ENCODE measurements around the gene MICAL2.

Gene MICAL2

DNA sequence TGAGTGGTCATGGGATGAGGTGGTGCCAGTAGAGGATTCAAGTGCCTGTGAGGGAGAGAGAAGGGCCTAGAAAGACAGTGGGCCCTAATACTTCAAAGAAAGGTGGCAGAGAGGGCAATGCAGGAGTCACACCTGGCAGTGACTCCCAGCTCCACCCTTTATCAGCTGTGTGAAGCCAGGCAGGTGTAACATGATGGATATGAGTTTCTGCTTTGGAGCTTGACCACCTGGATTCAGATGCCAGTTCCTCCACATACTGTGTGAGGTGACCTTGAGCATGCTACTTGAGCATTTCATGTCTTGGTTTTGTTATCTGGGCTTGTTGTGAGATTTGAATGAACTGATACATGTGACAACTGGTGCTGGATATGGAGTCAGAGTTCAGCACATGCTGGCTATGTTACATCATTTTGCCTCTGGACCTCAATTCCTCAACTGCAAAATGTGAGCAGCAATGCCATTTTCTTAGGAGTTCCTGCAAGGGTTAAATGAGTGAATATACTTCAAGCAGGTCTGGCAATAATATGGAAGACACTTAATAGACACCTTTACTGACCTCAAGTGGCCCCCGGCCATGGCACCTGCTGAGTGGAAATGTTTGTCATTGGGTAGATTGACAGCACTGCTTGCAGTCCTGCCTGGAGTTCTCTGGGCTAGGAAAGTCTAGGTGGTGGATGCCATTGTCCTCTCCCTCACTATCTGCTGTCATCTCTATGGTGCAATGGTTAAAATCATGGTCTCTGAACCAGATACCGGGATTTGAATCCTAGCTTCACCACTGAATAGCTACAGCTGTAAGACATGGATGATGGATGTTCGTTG is 83.3 kb downstream of the MICAL2 start:
- no peak for DNase-seq

DNA sequence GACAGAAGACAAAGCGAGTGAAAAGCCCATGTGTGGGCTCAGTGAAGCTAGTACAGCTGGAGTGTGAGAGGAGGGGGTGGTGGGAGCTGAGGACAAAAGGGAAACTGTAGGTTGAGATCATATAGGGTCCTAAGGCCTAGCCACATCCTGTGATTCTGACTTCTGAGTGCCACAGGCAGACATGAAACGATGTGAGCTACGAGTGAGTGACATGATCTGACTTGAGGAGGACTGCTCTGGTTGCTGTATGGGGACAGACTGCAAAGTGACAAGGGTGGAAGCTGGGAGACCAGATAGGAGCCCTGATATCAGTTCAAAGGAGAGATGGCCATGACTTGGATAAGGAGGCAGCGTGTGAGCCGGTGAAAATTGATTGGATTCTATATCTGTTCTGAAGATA is 85.4 kb downstream of the MICAL2 start:
- DNase-seq = peak; percentile 24

DNA sequence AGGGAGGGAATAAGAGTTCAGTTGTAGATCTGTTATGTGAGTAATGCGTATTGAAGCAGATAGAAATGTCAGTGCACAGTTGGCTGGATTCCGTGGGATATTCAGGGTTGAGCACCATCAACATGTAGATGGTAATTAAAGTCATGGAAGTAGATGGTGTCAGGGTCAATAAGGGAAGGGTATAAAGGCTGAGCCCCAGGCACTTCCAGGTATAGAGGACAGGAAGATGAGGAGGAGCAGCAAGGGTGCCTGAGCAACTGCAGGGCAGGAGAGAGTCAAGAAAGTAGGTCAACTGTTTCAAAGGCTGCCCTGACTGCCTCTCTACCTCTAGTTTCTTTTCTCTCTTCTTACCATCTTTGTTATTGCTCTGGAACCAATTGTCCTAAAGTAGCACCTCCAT is 85.9 kb downstream of the MICAL2 start:
- DNase-seq = no peak

DNA sequence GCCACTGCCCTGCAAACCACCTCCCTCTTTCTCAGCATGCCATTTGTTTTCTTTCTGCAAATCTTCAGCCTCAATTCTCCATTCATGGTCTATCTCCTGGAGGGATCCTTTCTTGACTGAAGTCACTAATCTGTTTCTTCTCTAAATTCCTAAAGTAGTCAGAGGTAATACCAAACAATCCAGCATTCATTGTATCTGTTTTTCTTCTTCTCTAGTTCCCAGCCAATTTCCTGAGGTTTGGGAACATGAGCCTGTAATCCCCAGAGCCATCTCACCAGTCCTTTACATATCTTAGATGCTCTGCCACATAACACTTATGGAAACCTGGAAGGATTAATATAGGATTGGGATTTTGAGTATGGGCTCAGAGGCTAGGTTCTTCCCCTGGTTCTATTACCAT is 86.5 kb downstream of the MICAL2 start:
- DNase-seq = no peak

DNA sequence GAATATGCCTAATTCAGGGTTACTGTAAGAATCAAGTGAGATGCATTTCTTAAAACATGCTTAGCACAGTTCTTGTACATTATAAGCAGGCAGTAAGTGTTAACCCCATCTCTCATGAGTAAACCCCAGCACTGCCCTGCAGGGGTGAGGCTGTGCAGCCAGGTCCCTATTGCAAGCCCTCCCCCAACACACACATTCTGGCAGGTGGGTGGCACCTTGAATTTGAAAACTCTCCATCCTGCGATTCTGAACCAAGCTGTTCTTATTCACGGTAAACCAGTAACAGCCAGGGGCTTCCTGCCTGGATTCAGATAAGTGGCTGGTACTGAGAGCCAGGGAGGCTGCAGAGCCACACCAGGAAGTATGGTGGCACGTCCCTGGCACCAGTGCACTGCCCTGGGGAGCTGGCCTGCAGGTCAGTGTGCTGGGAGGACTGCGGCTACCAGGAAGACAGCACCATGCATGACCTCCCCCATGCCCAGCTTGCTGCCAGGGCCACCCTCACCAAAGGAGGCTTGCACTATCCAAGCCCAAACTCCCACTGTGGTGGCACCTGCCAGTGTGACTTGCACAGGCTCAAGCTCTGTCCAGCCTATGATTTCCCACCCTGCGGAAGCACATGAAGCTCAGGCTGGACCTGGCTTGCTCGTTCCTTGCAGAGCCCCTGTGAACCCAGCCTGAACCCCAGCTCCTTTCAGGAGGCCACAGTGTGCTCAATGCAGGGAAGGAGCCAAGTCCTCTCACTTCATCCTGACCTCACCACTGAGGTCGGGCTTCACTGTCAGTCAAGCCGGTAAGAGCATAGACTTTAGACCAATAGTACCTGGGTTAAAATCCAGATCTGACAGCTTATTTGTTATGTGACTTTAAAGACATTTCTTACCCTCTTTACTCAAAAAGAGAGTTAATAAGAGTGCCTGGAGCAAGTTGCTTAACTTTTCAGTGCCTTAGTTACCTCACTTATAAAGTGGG is 88.1 kb downstream of the MICAL2 start:
- no peak for DNase-seq

DNA sequence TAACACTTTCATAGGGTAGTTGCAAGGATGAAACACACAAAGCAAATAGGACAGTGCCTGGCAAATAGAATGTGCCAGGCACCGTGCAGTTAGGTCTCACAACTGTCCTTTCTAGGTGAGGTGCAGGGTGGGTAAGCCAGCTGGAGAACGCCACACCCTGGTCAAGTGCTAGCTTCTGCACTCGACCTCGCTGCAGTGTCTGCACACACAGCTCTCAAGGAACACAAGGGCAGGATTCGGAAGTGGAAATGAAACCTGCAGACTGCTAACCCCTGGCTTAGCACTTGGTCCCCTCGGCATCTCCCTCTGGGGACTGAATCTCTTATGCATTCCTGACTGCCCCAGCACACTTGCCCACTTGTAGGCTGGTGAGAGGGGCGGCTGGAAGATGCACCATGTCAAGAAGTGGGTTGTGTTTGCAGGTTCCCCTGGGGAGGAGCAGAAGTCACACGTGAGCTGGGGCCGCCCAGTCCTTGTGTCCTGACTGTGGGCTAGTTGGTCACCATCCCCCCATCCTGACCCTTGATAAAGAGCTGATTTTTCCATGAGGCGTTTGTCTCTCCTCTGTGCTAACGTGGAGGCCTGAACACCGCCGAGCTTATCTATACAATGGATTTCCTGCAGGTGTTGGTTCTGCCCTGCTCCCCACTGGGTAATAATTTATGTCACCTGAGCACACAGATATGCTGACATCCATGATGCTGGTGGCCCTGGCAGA is 89.0 kb downstream of the MICAL2 start:
- DNase-seq = no peak

DNA sequence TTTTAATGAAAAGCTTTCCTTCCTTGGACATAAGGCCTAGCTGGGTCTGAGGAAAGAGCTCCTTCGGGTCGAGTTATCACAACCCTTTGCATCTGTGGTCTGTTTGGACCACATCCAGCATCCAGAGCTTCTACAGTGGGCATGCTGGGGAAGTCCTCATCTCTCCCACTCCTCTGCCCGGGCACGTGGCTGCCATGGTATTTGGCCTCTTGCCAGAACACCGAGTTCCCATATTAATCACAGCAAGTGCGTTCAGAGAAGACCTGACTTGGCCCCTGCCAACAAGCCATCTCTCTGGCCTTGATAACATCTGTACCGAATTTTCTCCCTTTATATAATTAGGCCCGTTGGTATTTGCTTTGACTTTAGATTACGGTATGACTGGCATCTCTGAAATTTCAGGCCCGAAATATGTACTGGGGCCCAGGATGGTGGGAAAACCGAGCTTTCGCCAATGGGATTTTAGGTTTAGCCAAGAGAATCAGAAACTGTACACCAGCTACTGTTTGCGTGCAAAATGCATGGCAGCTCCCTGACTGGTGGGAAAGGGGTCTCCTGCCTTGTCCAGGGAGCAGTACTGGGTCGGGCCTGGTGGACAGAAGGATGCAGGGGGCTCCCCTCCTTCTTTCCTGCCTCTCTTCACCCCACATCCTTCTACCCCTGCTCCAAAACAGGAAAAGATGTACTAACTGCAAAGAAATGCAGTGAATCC is 90.0 kb downstream of the MICAL2 start:
- peak; percentile 82 for DNase-seq

DNA sequence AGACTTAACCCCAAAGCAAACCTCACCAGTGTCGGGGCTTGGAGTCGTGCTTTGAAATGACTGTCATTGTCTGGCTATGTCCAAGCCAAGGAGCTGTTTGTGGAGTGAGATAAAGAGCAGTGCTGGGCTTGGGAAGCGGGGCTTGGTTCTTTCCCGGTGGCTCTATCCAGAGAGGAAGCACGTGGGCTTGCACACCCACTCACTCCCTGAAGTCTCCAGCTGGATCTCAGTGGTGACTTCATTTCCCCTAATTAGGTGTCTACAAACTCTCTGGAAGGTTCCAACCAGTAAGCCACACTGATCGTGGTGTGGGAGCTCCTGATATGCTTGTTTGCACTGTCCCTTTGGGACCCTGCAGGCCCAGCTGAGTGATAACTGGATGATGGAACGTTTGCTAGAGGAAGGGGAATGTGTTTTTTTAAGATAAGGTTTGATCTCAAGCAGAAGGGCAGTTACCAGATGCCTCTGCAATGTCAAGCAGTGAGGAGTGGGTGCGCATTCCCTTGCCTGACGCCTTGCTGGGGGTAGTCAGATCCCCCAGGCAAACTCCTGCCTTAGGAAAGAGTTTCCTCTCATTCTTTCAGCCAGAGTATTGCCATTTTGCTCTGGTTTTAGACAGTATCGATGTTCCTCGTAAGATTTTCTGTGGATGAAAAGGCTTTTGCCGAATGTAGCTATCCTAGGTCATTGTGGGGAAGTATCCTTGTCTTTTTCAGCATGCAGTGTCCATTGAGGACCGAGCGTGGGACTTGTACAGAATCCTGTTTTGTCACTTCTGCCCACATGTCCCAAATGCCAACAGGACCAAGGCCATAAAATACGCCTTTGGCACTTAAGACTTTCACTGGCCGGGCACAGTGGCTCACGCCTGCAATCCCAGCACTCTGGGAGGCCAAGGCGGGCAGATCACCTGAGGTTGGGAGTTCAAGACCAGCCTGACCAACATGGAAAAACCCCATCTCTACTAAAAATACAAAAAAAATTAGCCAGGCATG is 90.9 kb downstream of the MICAL2 start:
- peak; percentile 99 for DNase-seq

DNA sequence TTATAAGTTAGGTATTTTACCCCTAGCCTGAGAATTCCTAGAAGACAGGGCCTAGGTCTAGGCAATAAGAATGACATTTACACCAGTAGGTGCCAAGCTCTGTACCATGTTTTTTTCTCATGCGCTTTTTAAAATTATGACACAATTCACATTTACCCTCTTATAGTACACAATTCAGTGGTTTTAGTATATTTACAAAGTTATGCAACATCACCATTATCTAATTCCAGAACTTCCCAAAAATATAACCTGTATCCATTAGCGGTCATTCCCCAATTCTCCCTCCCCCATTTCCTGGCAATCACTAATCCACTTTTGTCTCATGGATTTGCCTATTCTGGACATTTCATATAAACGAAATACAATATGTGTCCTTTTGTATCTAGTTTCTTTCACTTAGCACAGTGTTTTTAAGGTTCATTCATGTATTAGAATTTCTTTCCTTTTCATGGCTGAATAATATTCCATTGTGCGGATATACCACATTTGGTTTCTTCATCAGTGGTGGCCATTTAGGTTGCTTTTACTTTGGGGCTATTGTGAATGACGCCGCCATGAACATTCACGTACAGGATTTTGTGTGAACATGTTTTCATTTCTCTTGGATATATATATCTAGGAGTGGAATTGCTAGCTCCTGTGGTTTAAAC is 92.4 kb downstream of the MICAL2 start:
- no peak for DNase-seq

DNA sequence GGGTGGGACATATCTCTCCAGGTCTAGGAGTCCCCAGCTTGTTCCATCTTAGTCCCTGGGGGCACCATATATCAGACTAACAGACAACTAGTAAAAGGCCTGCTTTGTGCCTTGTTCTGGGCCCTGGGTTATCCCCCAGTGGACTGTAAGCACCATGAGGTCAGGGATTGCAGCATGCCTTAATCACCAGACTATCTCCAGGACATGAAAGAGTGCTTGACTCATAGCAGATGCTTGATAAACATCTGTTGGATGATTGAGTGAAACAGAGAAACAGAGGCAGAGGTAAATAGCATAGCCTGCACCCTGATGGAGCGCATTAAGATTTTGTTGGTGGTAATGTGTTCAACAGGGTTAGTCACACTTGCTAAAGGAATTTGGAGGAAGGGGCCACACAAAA is 94.1 kb downstream of the MICAL2 start:
- DNase-seq = no peak

DNA sequence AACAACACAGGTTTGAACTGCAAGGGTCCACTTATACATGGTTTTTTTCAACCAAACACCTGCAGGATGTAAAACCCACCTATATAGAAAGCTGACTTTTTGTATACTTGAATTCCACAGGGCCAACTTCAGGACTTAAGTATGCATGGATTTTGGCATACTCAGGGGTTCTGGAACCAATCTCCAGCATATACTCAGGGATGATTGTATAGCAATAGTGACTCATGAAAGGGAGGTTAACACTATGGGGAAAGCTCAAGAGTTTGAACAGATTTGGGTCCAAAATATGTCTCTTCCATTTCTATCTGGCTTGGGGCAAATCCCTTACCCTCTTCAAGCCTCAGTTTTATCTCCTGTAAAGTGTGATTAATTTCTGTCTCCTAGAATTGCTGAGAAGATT is 94.9 kb downstream of the MICAL2 start:
- no peak for DNase-seq

DNA sequence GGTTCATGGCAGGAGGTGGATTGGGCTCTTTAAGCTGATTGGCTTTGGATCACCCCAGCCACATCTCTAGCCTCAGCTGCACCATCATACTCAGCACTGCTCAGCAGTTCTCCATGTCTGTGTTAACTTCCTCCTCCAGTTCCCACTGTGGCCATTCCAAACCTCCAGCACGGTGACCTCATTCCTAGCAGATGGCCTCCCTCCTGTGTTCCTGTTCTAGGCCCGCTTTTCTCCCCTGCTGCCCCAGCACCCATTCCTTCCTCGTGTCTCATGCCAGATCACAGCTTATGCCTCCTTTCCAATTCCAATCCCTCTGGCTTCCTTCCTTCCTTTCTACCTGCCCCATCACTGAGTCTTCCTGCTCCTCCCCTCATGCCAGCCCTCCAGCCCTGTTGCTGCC is 96.1 kb downstream of the MICAL2 start:
- no peak for DNase-seq

DNA sequence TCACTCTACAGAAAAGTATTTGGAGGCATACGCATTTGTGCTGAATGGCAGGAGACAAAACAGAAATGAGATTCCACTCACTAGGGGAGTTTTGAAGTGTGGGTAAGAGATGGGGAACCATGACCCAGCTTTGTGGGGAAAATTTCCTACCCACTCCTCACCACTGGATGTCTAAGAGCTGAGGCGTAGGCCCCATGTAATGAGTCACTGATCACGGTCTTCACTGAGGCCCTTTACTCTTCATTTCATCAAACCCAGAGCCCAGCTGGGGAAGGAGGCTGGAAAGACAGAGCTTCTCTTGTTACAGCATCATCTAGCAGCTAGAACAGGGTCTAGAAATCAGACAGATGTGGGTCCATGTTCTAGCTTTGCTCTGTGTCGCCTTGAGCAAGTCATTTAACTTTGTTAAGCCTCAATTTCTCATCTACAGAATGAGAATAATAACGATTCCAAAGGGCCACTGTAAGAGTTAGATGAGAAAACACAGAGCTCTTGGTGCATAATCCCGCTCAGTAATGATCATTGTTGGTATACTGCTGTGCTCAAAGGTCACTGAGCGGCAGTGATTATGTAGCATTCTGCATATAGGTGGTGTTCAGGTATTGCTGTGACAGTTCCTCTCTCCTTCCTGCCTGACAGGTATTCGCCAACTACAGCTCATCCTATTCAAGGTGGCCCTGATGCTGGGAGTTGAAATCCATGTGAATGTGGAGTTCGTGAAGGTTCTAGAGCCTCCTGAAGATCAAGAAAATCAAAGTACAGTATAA is 97.2 kb downstream of the MICAL2 start:
- DNase-seq = no peak

DNA sequence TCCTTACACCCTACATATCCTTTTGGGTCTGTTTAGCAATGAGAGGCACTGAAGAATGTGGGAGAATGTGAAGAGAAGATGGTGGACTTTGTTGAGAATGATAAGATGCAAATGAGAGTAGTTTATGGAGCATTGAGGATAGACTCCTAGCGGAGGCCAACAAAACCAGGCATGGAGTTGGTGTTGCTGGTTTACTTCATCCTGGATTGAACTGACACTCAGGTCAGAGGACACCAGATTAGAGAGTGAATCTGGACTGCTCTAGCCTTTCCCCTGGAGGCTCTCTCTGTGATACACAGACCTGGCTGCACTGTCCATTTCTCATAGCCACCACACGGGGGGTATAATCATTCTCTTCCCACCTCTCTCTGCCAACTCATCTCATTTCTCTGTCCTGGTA is 98.7 kb downstream of the MICAL2 start:
- no peak for DNase-seq

DNA sequence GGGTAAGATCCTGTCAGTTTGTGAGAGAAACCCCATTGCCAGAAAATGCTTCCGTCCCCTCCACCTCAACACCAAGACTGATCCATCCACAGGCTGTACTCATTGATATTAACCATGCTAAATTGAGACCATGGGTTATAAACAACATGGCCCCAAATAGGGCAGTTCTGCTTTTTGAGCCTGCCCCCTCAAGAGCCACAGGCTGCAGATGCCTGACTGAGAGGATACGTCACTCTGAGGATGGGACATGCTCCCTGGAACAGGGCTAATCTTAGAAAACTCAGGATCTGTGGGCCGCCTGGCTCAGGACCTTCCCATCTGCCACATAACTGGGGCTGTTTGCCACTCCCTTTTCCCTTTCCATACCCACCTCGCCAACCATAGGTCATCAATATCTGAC is 99.8 kb downstream of the MICAL2 start:
- no peak for DNase-seq

DNA sequence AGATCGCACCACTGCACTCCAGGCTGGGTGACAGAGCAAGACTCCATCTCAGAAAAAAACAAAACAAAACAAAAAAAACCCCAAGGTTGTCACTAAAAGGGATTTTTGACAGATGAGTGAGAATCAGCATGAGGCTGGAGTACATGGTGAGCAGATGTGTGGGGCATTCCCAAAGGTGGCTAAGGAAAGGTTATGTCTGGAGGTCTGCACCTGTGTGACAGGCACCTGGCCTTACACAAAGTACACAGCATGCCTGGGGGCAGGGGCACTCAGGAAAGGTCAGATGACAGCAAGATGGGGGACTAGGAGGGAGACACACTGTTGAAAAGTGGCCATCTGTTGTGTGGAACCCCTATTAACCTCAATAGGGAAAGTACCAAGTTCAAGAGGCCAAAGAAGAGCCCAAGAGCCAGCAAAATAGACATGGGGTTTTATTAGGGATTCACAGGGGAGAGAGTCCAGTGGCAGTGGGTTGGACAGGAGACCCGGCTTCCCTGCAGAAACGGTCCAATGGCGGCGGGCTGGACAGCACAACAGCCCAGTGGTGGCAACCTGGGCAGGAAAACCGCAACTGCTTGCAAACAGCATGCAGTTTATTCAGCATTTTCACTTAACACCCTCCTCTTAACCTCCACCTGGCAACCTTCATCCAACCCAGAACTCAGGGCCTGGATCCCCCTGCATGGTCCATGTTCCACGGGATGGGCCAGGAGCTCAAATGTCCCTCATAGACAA is 101.1 kb downstream of the MICAL2 start:
- no peak for DNase-seq

DNA sequence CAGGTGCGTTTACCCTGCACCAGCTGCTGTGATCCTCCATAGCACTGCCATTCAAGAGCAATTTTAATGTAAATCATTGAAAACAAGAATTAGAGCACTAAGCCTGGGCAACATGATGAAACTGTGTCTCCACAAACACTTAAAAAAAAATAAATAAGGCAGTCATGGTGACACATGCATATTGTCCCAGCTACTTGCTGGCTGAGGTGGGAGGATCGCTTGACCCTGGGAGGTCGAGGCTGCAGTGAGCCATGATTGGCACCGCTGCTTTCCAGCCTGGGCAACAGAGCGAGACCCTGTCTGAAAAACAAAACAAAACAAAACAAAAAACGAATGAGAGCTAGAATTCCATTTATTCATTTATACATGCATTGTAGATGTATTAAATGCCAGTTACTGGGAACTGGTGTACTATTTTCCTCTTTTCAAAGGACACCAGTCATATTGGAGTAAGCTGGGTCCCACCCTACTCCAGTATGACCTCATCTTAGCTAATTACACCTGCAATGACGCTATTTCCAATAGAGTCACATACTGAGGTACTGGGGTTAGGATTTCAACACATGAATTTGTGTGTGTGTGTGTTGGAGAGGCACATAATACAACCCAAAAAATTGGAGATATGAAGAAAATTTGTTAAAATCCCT is 101.9 kb downstream of the MICAL2 start:
- no peak for DNase-seq

DNA sequence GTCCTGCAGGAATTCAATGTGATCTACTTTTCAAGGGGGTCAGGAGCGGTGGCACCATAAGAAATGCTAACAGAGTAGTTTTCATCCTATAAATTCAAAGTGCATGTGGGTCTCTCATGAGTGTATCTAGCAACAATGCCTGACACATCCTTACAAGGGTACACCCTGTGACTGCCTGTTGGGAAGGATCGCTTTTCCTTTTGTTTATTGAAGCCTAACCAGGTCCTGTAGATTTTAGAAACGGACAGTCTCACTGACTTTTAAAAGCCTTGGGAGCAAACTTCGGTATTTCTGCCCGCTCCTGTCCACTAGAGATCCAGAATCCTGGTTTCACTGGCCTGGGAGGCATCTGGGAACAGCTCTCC is 102.4 kb downstream of the MICAL2 start:
- no peak for DNase-seq

DNA sequence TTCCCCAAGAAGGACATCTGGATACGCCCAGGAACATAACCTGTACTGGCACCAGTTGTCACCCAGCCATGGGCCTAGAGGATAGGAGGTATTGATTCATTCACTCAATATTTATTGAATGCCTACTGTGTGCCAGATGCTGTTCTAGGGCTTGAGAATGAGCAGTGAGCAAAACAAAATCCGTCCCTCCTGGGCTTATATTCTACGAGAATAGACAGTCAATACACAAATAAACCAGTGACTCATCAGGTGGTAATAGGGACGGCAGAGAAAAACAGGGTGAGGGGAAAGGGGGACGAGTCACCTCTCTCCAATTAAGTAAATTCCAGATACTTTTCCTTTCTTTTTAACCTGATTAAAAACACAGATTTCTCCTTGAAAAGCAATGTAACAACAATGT is 103.5 kb downstream of the MICAL2 start:
- DNase-seq = no peak
